AG08396 (cell line): ENCODE measurements around the gene AFG3L2.

ENCODE experiments used
- DNase-seq: peaks from one replicate; pipeline ENCODE4 v3.0.0; 2012; ENCODE audit warnings: low spot score, mixed read lengths

The AFG3L2 gene

DNA sequence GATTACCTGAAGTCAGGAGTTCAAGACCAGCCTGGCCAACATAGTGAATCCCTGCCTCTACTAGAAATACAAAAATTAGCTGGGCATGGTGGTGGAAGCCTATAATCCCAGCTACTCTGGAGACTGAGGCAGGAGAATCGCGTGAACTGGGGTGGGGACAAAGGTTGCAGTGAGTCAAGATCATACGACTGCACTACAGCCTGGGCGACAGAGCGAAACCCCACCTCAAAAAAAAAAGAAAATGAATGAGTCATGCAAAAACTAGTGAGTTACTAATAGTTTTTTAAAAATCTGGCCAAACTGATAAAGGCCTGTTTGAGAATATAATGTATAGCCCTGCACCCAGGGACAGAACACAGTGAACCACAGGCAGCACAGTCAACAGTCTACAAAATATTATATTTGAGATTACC, 17.5 kb downstream of the AFG3L2 start:
- DNase-seq = no peak

- no peak for DNase-seq
These were observed 24.8 kb downstream of the AFG3L2 start for GRCh38 chr18:12352188-12352587.

DNA sequence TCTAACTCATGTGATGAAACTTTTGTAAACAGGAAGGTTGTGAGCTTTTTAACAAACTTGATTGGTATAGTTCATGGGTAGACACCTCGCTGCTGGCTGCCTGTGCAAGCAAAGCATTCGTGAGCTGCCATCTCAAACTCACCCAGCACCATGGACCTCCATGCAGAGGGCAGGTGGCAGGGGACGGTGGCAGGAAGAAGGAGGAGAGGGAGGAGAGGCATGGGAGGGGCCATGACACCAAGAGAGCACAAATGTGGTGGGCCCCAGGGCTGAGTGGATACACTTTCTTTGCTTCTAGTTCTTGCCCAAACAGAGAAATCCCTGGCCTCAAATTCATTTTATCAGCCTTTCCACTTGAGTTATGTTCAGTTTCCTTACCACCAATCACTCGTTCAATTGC, 29.1 kb downstream of the AFG3L2 start:
- no peak for DNase-seq

GRCh38 chr18:12346240-12346565, 30.8 kb downstream of the AFG3L2 start:
- DNase-seq = no peak

DNA sequence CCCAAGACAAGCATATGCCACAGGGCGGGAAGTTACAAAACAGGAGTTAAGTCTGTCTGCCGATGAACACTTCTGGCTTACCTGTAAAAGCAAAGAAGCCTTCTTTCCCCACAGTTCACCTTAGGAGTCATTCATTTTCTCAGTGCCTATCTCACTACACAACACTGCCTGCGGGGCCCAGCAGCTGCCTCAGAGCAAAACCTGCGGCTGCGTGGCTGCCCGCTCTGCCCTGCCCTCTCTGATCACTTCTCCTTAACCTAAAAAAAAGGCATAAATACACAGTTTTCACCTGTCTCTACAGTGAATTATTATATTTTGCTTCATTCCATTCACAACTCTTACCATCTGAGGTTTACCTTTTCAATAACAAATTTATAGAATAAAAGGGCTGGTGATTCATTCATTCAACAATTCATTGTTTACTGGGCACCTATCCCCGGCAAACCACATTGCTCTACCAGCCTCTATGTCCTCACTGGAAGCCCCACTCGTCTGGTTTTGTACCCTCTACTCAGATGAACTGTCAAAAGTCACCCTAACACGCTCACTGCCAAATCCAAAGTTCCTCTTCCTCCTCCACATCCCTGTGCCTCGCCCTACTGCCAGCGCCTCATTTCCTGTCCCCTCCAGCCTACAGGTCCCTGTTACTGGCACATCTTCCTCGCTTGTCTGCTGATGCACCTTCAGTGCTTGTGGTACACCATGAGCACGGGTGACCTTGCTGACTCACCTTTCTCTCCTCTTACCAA, 31.4 kb downstream of the AFG3L2 start:
- DNase-seq = no peak

GRCh38 chr18:12342661-12343060, 34.4 kb downstream of the AFG3L2 start:
- no peak for DNase-seq

DNA sequence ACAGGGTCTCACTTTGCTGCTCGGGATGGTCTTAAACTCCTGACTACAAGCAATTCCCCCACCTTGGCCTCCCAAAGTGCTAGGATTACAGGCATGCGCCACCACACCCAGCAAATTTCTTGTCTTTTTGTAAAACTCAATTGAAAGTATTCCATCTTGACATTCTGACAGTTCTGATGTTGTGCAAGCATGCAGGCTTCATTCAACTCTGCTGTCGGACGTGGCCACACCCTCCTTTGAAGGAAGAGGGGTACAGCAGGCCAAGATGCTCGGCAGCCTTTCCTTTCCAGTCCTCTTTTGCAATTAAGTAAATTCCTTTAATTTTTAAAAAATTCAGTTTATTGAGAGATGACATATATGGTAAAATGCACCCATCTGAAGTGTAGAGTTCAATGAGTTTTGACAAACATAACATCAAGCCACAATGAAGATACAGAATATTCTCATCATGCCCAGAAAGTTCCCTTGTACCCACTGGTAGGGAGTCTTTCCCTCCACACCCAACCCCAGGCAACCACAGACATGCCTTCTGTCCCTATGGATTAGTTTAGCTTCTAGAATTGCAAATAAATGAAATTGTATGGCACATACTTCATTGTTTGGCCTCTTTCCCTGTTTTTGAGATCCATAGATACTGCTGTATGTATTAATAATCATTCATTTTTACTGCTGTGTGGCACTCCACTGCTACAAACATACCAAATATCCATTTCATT, 35.9 kb downstream of the AFG3L2 start:
- no peak for DNase-seq

GRCh38 chr18:12338382-12338781, 38.6 kb downstream of the AFG3L2 start:
- DNase-seq = no peak

DNA sequence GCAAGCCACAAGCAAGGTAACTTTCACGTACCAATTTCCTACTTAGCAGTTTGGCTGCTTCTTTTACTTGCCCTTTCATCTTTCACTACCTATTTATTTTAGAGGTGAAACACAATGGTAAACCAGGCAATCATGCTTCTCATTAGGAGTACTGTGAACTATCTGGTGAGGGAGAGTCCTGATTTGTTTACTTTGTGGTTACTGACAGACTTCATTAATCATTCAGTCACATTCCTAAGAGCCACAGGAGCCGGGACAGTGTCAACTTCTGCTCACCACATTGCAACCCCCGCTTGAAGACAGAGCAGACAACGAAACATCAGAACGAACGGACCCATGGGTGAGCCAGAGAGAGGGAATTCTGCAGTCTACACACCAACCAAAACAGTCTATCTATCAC, 40.1 kb downstream of the AFG3L2 start:
- no peak for DNase-seq

GRCh38 chr18:12336171-12336613, 40.8 kb downstream of the AFG3L2 start:
- no peak for DNase-seq

- no peak for DNase-seq
These were observed 41.5 kb downstream of the AFG3L2 start for GRCh38 chr18:12335503-12335902.

DNA sequence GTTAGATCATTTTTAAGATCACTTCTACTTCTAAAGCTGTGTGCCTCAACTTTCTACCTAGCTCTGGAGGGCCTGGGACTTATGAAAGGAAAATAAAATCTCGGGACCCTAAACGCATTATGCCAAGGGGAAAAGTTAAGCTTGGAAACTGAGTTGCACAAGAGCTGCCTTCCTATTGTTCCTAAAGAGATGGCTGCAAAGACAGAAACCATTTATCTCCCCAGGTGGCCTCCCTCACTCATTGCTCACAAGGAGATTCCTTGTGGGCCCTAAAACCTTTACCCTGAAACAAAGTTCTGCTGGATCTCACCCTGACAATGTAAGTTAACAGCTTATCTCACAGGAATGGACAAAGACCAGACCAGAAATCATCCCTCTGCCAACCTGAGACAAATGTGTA, 42.2 kb downstream of the AFG3L2 start:
- no peak for DNase-seq

DNA sequence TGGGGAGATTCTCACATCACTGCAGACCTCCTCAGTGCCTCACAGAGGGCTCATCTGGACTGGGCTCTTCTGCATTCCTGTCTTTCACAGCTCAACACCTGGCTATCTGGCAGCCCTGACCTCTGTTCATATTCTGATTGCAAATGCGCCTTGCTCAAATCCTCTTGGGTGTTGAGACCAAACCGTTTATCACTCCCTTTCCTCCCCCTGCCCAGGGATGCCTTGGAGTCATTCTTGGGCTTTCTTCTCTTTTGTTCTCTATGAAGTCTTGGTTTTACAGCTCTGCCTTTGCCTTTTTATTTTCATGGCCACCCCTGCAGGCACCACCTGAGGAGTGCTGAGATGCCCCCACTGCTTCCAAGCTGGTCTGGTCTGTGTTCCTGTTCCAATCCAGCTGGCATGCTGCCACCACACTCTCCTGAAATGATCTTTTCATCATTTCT, 42.6 kb downstream of the AFG3L2 start:
- DNase-seq = no peak

DNA sequence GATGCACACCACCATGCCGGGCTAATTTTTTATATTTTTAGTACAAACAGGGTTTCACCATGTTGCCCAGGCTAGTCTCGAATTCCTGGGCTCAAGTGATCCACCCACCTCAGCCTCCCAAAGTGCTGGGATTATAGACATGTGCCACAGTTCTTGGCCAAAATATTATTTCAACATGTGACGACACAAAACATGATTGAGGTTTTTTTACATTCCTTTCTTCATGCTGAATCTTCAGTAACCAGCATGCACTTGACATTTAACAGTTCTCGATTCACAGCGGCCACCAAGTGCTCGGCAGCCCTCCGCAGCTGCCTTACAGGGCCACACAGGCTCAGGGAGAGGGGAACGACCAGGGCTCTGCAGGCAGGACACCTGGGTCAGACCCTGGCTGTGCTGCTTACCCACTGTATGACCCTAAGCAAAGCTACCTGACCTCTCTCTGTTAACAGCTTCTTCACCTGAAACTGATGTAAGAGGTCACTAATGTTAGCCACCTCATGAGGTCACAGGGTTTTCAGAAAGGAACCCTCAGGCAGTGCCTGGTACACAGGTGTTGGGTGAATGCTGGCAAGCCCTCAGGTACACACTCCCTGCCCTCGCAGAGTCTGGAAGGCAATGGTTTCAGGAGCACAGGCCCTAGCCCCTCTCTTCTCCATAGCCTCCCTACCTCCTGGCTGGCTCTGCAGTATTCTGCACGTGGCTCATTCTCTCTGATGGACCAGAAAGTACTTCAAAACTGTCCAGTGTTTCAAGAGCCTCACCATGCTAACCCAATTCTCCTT, 43.3 kb downstream of the AFG3L2 start:
- no peak for DNase-seq

DNA sequence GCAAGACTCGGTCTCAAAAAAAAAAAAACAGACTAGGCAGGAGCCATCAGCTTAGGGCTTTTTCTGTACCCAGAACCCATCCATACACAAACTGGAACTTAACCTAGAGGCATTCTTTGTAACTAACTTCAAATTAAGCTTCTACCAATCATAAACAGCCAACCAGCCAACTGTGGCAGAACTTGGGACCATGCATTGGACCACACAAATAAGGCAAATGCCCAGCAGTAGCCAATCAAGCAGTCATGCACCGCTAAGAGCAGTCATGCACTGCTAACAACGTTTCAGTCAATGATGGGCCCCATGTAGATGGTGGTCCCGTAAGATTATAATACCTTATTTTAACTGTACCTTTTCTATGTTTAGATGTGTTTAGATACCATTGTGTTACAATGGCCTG, 46.3 kb downstream of the AFG3L2 start:
- no peak for DNase-seq

DNA sequence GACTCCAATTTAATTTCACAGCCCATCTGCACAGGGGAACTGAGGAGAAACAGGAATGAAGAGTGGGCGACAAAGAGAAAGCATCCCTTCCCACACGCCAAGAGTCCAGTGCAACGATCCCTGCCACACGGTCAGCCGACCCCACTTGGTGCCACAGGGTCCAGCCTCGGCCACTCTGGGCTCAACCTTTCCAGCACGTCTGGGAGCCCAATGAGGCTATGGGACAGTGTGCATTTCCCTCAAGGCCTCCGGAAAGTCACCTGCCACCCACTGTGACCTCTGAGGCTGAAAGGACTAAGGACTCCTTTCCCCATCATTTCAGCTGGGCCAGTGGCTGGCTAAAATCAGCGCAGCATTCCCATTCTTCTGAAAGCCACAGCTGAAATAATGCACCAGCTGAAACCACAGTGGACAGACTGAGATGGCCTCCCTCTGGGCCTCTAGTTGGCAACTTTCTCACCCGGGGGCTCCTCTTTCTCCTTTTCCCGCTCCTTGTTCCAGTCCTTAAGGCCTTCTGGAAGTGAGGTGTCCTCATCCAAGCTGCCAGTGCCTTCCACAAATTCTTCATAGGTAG, 47.8 kb downstream of the AFG3L2 start:
- DNase-seq = no peak

DNA sequence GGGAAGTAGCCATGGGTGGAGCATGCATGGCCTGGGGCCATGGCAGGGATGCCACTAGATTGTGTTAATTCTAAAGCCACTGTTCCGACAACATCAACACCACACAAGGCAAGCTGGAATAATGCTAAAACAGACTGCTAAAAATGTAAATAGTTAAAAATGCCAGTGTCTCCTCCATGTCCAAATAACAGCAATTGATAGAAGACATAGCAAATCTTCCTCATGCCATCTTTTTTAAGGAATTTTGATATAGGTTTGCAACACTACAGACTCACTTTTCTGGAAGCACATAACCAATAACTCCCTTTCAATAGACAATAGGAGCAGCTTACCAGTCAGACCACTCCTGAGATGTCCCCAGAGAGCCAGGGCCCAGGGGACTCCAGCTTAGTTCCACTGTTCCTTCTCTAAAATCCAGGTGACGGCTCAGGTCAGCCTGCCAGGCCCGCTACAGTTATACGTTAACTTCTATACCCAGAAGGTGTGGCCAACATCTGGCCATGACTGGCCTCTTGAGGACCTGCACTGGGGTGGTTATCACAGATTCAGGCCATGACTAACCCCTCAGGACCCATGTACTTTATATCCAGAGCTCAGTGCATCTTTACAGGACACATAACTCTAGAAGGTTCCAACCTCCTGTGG, 48.7 kb downstream of the AFG3L2 start:
- DNase-seq = no peak

DNA sequence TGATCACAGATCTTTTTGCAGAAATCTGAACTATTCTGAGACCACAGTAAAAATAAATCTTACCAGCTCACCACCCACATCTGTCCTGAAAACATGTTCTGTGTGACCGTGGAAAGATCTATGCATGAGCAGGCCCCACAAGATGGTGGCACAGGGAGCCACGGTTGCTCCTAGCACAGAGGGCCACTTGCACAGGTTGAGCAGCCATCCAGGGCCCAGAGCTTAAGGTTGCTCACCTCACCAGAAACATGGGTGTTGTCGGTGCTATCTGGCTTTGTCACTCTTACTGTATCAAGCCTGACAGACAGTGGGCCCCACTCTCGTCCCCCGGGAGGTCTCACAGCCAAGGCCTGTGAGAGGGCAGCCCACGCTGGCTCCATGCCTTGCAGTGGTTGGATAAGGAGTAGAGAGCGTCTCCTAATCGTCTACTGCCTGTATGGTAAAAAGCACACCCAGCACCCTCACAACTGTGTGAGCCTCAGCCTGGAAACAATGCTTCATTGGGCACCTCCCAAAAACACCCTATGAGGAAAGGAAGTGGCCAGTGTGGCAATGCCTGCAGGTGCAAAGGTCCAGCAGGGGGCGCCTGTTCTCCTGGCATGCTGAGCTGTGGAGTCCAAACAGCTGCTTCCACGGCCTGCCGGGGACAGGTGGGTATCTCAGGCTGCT, 49.4 kb downstream of the AFG3L2 start:
- peak; percentile 88 for DNase-seq

DNA sequence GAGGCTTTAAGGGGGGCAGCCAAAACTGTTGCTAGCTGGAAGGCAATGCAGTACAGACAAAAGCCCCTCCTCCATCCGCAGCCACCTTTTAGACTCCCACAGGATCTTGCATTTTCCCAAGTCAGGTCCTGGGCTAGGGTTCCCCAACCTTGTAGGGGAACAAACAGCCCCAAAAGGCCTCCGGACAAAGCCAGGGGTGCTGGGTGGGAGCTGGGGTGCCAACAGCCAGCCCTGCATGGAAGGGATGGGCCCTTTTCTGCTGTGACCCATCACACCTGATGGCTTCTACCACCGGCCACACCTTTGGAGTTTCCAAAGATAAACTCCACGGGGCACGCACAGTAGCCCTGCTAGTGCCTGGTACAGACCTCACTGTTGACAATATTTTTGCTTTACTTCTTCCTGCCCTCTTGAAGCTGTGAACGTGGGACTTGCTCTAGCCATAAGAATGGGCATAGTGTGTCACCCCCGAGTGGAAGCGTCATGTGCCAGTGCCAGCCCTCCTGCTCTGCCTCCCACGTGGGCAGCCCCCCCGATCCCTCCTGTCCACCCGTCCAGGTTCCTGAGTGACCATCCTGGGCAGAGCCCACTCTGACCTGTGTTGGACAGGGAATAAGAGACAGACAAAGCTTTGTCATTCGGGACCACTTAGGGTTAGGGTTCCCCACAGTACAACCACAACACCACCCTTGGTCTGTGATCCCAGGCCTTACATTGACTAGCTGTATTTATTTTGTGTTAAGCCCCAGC, 50.1 kb downstream of the AFG3L2 start:
- no peak for DNase-seq

- no peak for DNase-seq
These were observed 51.2 kb downstream of the AFG3L2 start for GRCh38 chr18:12325726-12326245.
